HK-2 (cell line): Measurements from ENCODE around the gene TRIM65.
A peak's percentile ranks its signal among the peaks of the same experiment; 100 is the strongest.

Experiments
- DNase-seq: peaks from one replicate; pipeline ENCODE4 v3.0.0-alpha.2; 2018; ENCODE audit not compliant: unreplicated experiment

The TRIM65 gene, protein sequence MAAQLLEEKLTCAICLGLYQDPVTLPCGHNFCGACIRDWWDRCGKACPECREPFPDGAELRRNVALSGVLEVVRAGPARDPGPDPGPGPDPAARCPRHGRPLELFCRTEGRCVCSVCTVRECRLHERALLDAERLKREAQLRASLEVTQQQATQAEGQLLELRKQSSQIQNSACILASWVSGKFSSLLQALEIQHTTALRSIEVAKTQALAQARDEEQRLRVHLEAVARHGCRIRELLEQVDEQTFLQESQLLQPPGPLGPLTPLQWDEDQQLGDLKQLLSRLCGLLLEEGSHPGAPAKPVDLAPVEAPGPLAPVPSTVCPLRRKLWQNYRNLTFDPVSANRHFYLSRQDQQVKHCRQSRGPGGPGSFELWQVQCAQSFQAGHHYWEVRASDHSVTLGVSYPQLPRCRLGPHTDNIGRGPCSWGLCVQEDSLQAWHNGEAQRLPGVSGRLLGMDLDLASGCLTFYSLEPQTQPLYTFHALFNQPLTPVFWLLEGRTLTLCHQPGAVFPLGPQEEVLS

DNA sequence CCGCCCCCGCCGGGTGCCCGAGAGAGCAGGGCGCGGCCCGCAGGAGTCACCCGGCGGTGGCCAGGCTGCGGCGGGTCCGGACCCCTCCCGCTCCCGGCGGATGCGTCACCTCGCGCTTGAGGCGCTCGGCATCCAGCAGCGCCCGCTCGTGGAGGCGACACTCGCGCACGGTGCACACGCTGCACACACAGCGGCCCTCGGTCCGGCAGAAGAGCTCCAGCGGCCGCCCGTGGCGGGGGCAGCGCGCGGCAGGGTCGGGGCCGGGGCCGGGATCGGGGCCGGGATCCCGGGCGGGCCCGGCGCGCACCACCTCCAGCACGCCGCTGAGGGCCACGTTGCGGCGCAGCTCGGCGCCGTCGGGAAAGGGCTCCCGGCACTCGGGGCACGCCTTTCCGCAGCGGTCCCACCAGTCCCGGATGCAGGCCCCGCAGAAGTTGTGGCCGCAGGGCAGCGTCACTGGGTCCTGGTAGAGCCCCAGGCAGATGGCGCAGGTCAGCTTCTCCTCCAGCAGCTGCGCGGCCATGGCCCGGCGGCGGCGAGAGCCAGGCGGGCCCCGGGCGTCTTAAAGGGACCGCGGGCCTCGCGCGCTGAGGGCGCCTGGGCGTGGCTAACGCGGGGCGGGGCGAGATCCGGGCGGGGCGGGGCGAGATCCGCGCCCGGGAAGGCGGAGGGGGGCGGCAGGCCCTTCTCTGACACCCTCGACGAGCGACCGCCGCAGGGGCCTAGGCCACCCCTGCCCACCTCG lies at the start of gene TRIM65:
Gene TRIM65, minus strand, starts transcription at position 537 of the 745 bp plus-strand sequence. Its CDS starts 14 bp downstream, at position 523.
- peak; percentile 78 for DNase-seq

DNA sequence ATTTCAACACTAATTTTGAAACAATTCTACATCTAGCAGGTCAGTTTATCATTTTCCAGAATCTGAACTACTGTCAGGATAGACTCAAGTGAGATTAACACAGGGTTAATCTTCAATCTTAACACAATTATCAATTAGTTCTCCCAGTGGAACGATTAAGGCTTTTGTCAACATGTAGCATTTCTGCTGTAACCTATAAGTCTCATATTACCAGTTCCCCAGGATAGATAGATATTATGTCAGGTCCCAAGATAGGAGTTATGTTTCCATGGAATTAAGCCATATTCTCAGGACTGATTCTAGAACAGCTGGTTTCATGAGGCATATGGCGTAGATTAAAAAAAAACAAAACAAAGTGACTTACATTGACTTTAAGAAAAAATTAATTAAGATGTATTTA lies 48.5 kb upstream of the TRIM65 start:
- DNase-seq = no peak

DNA sequence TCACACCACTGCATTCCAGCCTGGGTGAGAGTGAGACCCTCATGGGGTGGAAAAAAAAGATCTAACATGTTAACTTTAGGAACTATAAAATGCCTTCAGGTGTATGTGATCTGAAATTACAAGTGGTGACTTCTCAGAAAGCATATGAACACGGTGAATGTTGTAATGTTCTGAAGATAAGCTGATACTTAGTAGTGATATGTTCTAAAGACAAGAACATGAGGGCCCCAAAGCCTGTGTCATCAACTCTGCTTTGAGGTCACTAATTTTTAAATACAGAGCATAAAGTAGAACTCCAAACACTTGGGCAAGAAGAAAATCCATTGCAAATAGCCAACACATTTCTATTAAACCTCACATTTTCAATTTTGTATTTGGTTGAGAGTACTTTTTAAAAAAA lies 46.7 kb upstream of the TRIM65 start:
- DNase-seq = no peak

DNA sequence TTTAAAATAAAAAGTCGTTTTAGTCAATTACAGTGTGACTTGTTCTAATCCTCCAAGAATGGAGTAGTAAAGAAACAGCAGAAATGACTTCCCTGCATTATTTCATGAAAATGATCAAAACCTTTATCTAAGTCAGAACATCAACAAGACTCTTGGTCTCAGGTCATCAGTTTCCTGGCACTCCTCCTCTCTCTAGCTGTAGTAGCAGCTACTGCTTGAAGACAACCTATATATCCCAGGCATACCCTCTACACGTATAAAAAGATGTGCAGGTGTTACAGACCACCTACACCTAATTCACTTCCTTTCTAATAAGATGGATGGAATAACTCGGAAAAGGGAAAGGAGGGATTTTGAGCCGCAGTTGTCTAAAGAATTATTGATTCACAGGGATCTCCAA lies 45.7 kb upstream of the TRIM65 start:
- DNase-seq = no peak

DNA sequence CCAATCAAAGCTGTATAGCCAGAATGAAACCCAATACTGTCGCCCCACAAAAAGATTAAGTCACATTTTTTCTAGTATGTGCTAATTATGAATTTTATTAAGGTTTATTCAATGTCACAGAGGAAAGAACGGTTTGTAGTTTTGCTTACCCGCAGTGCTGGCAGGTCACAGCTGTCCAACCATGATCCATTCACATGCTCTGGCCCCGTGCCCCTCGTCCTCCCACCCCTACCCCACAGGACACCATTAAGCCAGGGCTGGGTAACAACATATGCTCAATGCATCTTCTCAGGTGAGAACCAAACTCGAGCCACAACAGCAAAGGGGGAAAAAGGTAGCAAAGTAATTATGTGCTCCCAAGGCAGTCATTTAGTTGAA lies 44.7 kb upstream of the TRIM65 start:
- no peak for DNase-seq

DNA sequence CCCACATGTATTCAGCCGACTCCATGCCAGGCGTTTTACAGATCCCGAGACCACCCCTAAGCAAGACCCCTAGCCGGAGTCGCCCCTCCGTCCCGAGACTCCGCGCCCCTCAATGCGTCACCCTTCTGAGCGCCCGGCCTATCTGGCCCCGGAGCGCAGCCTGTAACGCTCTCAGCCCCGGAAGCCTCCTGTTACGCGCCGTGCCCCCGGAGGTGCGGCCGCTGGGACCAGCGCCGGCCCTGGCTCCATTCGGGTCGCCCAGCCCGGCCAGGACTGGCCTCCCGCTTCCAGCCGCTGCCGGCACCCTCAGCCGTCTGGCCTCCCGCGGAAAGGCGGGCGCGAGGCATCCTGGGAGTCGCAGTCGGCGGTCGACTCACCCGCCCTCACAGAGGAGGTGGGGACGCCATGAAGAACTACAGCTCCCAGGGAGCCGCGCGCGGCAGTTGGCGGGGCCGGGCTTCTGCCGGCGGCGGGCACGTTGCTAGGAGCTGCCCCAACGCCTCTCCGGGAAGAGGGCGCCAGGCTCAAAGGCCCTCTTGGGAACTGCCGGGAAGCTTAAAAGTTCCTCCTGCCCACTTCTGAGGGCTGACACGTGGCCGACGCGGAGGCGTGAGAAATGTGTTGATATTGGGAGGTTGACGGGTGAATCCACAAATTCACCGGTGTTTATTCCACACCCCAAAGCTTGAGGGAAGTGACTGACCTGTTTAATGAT lies 44.1 kb upstream of the TRIM65 start, which contains the start of gene FBF1:
Gene FBF1, minus strand, starts transcription at position 316 of the 715 bp plus-strand sequence. CDS start 2,893 bp downstream, outside the sequence.
- DNase-seq = peak; percentile 97

DNA sequence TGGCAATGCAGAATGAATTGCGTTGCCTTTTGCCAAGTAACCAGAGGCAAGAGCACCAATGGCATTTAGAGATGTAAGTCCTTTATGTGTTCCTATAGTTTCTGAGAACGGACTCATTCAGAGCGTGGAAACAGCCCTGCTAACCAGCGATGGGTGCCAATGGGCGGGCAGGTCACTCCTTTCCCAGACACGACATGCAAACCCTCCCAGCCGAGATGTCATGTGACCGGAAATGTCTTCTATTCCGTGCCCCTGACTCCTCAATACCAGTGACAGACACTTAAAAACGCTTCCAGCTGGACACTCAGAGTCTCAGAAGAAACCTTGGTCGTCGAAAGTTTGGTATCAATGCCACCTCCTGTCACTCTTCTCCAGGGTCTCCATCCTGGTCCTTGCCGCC lies 40.9 kb upstream of the TRIM65 start:
- DNase-seq = no peak

DNA sequence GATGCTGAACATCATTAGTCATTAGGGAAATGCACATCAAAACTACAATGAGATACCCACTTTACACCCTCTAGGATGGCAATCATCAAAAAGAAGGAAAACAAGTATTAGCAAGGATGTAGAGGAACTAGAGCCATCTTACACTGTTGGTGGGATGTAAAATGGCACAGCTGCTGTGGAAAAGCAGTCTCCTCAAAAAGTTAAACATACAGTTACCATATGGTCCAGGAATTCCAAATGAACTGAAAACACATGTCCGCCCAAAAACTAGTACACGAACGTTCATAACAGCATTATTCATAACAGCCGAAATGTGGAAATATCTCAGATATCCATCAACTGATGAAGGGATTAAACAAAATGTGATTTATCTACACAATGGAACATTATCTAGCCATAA lies 37.1 kb upstream of the TRIM65 start:
- DNase-seq = no peak

DNA sequence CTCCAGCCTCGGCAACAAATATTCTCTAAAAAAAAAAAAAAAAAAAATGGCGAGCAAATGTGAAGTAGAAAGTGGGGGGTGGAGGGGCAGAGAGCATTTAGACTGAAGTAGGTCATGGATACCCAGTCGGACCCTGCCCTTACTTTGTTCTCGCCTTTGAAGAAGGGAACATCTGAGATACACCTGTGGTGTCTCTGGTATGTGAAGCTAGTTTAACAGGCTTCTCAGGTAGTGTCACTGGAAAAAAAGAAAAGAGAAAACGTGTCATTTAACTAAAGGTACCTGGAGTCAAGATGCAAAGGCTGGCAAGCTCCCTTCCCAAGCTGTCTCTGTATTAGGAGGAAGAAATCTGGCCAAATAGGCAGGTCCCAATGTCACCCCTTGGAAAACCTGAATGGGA lies 36.1 kb upstream of the TRIM65 start:
- DNase-seq = no peak

DNA sequence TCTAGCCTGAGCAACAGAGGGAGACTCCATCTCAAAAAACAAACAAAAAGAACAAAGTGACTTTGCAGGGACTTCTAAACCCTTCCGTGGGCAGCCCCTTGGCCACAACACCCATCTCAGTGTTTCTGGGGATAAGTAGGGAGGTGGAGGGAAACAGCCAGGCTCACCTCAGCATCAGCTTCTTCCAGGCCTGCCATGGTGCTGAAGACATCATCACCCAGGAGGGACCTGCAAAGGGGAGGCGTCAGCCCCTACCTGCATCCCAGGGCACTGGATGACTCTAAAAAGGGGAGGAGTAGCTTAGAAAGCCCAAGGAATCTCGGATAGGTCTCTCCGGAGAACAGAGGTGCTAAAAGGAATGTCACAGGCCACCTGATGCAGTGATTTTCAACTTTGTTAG lies 34.3 kb upstream of the TRIM65 start:
- DNase-seq = no peak

DNA sequence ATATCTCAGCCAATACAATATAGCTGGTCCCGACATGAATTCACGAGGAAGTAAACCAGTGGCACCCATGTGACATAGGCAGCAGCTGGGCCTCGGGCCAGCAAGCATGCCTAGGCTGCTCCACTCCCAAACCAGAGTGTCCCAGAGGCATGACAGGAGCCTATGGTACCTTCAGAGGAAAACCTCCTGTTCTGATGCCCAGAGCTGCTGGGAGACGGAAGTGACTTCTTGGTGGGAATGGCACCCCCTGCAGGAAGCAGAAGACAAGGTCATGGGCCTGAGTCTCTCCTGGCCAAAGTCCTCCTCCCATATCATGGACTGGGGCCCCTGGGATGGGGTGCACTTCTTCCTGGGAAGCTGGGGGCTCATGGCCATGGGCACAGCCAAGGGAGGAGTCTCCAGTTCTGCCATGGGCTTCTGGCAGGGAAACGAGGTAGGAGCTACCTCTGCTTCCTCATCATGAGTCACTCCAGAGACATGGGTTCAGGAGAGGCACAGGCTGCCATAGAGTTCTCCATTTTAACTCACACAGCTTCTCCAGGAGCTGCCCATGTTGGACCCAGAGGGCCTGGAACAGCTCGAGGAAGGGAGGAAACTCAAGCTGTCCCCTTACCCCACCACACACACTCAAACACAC lies 30.7 kb upstream of the TRIM65 start:
- no peak for DNase-seq

DNA sequence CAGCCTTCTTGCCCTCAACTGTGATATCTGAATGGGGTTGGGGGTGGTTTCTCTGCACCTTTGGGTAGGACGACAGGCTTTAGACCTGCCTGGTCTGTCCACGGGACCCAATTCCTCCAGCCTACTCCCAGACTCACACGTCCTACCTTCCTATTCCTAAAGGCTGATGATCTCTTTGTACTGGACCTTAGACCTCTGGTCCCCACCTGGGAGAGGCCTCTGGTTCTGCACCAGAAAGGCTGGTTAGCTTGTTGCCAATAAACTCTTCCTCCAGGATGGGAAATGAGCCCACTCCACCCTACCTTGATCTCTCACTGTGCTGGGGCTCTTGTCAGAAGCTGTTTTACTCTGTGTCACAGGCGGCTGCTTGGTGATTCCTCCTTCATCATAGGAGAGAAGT lies 29.7 kb upstream of the TRIM65 start:
- DNase-seq = no peak

DNA sequence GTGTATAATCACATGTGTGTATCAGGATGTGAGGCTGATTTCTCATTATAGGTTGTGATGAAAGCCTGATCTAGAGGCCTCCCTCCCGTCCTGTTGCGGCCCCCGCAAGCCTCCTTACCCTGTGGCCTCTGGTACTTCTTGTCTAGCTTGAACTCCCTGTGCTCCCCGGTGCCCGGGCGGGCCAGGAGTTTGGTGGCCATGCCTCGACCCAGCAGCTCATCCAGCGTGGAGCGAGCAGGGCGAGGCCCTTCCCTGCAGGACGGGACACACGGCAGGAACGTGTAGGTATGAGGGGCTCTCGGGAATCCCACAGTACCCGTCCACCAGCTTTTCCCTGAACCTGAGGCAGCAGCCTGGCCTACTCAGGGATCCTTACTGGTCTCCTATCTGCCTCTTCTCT lies 29.2 kb upstream of the TRIM65 start:
- DNase-seq = no peak

DNA sequence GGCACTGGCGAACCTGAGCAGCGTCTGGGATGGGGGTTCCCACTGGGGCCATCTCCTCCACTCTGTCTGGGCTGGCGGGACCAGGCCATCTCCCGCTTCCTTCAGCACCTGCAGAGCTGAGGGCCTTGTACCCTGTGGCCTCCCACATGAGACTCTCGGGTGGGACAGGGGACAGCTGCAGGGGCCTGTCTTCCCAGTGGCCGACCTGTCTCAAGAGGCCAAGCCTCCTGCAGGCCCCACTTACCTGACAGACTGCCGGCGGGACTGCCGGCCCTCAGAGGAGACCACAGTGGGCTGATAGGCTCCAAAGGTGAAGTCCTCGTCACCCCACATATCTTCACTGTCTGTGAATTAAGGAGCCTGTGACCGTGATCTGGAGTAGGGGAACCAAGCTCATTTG lies 28.4 kb upstream of the TRIM65 start:
- no peak for DNase-seq

DNA sequence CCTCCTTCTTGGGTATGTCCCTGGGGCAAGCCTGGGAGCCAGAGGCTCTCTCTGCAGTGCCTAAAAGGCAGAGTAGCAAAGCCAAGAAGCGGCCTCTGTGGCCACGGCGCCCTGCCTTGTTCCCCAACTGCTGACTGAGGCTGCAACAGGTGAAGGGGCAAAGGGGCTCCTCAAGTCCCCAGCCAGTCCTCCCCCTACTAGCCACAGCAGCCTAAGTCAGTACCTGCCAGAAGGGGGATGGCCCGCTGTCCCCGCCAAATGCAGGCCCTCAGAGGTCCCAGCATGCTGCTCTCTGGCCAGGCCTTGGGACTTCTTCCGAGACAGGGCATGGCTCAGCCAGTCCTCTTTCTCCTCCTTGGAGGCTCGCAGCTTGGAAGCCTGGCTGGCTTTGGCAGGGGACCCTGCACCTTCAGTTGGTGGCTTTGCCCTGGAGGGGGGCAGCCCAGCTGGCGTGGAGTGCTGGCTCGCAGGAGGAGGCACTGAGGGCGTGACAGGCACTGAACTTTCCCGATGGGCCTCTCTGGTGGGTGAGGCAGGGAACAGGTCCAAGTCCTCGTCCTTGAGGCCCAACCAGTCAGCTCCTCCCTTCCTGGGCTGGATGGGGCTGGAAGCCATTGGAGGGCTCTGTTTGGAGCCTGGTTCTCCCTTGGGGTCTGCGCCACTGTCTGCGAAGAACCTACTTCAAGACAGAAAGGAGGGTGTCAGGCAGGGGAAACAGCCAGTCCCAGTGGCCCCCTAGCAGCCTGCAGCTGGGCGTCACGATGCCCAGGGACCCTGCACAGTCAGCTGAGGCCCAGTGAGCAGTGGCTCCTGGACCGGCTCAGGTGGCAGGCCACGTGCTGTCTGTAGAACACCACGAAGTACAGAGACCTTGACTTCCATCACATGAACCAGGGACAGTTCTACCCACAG lies 26.5 kb upstream of the TRIM65 start:
- DNase-seq = no peak

DNA sequence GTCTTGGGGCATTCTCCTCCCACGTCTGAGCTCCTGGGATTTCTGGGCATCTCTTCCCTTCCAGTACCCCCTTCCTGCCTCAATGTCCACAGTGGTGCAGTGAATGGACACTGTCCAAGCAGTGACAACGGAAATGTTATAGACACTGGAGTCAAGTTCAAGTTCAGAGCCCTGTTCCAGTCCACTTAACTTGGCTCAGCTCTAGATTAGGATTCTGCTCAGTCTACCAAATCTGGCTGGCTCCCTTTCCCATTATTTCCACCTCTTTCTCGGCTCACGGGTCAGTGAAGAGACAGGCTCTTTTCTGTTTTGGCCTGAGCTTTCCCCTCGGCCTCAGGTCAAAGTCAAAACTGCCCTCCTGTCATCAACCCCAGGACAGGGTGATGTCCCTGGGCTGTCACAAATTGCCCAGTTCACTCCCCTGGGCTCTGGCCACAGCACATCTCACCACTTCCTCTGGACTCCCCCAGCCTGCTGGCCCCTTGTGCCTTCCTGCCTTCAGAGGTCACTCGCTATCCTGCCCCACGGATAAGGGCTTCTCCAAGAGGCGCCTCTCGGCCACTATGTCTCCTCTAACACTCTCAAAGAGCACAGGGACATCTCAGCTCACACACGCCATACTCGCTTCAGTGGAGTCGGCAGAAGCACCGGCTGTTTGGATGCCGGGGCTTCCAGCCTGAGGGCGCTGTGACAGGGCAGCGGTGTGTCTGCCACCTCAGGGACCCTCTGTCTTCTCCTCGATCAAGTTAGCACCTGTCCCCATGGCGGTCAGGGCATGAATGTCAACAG lies 25.6 kb upstream of the TRIM65 start:
- no peak for DNase-seq

DNA sequence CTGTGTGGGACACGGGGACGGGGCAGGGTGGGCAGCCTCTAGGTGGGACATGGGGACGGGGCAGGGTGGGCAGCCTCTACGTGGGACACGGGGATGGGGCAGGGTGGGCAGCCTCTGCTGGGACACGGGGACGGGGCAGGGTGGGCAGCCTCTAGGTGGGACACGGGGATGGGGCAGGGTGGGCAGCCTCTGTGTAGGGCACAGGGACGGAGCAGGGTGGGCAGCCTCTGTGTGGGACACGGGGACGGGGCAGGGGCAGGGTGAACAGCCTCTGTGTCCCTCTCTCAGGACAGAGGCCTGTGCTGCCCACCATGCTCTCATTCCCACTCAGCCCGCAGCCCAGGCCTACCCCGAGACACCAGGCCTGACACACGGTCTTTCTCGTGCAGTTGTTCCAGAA lies 24.8 kb upstream of the TRIM65 start:
- no peak for DNase-seq

DNA sequence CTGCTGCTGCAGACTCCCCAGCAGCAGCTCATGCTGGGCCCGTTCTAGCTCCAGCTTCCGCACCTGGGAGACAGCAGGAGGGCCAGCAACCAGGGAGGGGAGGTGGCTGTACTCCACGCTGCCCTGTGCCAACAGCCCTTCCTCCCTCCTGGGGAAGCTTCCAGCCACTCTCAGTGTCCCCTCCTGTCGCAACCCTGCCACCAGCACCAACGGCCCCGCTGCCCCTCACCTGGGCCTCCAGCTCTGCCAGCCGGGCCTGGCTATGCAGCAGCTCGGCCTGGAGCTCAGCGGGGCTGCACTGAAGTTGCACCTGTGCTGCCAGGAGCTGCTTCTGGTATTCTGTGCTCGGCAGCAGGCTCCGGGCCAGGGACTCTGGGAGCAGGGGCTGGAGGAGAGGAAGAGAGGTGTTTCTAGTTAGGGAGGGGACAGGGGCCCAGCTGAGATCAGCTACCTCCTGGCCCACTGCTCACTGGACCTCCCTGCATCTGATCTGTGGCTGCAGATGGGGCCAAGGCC lies 23.4 kb upstream of the TRIM65 start:
- DNase-seq = no peak

DNA sequence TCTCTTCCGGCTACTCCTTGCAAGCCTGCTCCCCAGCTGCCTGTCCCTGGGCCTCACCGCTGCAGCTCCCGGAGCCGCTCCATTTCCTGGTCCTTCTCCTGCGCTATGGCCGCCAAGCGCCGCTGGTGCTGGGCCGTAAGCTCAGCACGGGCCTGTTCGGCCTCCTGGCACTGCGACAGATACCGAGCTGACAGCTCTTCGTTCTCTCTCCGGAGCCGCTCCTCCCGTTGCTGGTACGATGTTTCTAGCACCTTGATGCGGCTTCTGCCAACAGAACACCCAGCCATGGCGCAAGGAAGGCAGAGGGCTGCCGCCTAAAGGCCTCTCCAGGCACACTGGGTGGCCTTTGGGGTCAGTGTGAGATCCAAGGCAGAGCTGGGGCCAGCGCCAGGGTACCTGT lies 22.9 kb upstream of the TRIM65 start:
- DNase-seq = no peak
